CD4-positive, alpha-beta memory T cell (primary cell): Measurements from ENCODE around the gene C11orf21. TPM values are rescaled to one million over a fixed set of nuclear protein-coding genes. Genes with fewer than 3 reads are reported as not detected.

Experiments used
- CTCF ChIA-PET: fragments of 350-600 bp; sonication (Branson Sonifier 250); formaldehyde crosslinking; loops from one replicate; lab custom pipeline; 2021; ENCODE audit warnings: inconsistent platforms; ENCODE audit not compliant: partially characterized antibody; lab: Charles Lee
- POLR2A ChIA-PET: fragments of 350-600 bp; sonication (Branson Sonifier 250); formaldehyde crosslinking; loops from one replicate; lab custom pipeline; 2021; ENCODE audit not compliant: partially characterized antibody; lab: Charles Lee
- DNase-seq, 5 donors: peaks; one replicate each; pipeline versions ENCODE4 v3.0.0 to v3.0.0-alpha.2; 2020 to 2022; ENCODE audit warnings: mixed read lengths in 1 of 5
- H3K27ac ChIP-seq: one replicate; pipeline ENCODE4 v1.7.0; 2013; ENCODE audit warnings: low read depth, low read length
- H3K27me3 ChIP-seq: 2 replicates; pipeline ENCODE4 v1.7.0; 2013; ENCODE audit warnings: mild to moderate bottlenecking, low read length, moderate library complexity; ENCODE audit not compliant: insufficient read depth
- H3K36me3 ChIP-seq: 2 replicates; pipeline ENCODE4 v1.7.0; 2013; ENCODE audit warnings: mild to moderate bottlenecking, low read length, moderate library complexity; ENCODE audit not compliant: insufficient read depth
- H3K4me1 ChIP-seq: 2 replicates; pipeline ENCODE4 v1.7.0; 2013; ENCODE audit warnings: mild to moderate bottlenecking, low read length, moderate library complexity; ENCODE audit not compliant: insufficient read depth
- H3K4me3 ChIP-seq, 2 donors: one replicate each; pipeline ENCODE4 v1.7.0; 2013; ENCODE audit warnings: low read length in 2 of 2, mild to moderate bottlenecking in 1 of 2
- H3K9me3 ChIP-seq, 2 donors: one replicate each; pipeline ENCODE4 v1.7.0; 2013; ENCODE audit warnings: low read length in 2 of 2, control low read depth in 1 of 2; ENCODE audit not compliant: control insufficient read depth in 1 of 2
- H3K27ac Mint-ChIP-seq, 7 donors: one replicate each; pipeline ENCODE4 v1.8.0; 2020 to 2021; ENCODE audit warnings: mixed read lengths in 7 of 7, mild to moderate bottlenecking in 6 of 7, inconsistent platforms in 3 of 7, moderate library complexity in 3 of 7
- H3K27me3 Mint-ChIP-seq, 2 donors: one replicate each; pipeline ENCODE4 v1.8.0; 2020 to 2021; ENCODE audit warnings: mixed read lengths in 2 of 2
- H3K36me3 Mint-ChIP-seq, 2 donors: one replicate each; pipeline ENCODE4 v1.8.0; 2020 to 2021; ENCODE audit warnings: mixed read lengths in 2 of 2, inconsistent platforms in 1 of 2, mild to moderate bottlenecking in 1 of 2
- H3K4me1 Mint-ChIP-seq, 4 donors: one replicate each; pipeline ENCODE4 v1.8.0; 2020 to 2021; ENCODE audit warnings: mixed read lengths in 4 of 4, mild to moderate bottlenecking in 1 of 4
- H3K4me3 Mint-ChIP-seq, 8 donors: one replicate each; pipeline ENCODE4 v1.8.0; 2020 to 2021; ENCODE audit warnings: mixed read lengths in 8 of 8, mild to moderate bottlenecking in 7 of 8, moderate library complexity in 6 of 8, inconsistent platforms in 3 of 8
- H3K9me3 Mint-ChIP-seq, 8 donors: one replicate each; pipeline ENCODE4 v1.8.0; 2020 to 2021; ENCODE audit warnings: mixed read lengths in 8 of 8, mild to moderate bottlenecking in 5 of 8, inconsistent platforms in 3 of 8, moderate library complexity in 1 of 8
- intact Hi-C: fragments of 100-400 bp; cut with micrococcal nuclease; formaldehyde crosslinking; loops from one replicate; pipeline ENCODE4 v1.15.1; 2023
- polyA plus RNA-seq, 2 donors: library from polyadenylated mRNA; unstranded; fragments of 300-500 nt; fragmentation: Illumina TruSeq; gene quantifications; one replicate each; pipeline ENCODE4 v1.2.3, GENCODE V29; 2021
- total RNA-seq, 2 experiments: library from RNA; stranded (reverse); gene quantifications; one replicate each; pipeline ENCODE4 v1.2.3, GENCODE V29; 2021

The C11orf21 gene
- total and polyA plus RNA-seq, 4 experiments from 2014 or later, result 9.4 to 65.6 (median 37.6) TPM

DNA sequence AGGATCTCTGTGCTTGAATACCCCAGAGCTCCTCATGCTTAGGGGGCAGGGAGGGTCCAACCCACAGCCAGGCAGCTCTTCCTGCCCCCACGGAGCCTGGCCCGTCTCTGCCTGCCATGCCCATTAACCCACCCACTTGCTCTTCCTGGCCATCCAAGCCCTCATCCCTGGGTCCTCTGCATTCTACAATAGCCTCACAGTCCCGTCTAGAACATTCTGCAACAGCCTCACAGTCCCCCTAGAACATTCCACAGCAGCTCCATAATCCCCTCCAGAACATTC lies 15.2 kb upstream of the C11orf21 start:
- intact Hi-C loops, result no loop called here
- peak overlapping the region in 3 of 7 donors; percentile 50 to 83 (median 71) for H3K27ac Mint-ChIP-seq
- no peaks in the 10 kb centered on the region for H3K9me3 ChIP-seq
- no peaks in the 10 kb centered on the region for H3K36me3 ChIP-seq
- H3K4me3 Mint-ChIP-seq, result no peak overlapping the region
- no peak overlapping the region for H3K4me3 ChIP-seq
- CTCF ChIA-PET, result interaction anchor here (1.2 to 3.8 kb wide), 2 partner anchors 11 to 103 kb away, joined by 4 to 19 read pairs; no protein-coding TSS in a partner anchor
- H3K9me3 Mint-ChIP-seq, result peaks cover 0 to 6% (median 2%) of the 10 kb centered on the region in 8 donors
- no peaks in the 10 kb centered on the region for H3K4me1 ChIP-seq
- no peak overlapping the region for H3K27ac ChIP-seq
- H3K36me3 Mint-ChIP-seq, result peaks cover 0 to 2% of the 10 kb centered on the region in 2 donors
- POLR2A ChIA-PET, result interaction anchor here (1.1 to 1.7 kb wide), 4 partner anchors 12 to 70 kb away, joined by 3 to 7 read pairs (median 4); partner anchors contain the start of genes C11orf21 and TSPAN32
- peaks cover 0 to 3% of the 10 kb centered on the region in 2 donors for H3K27me3 Mint-ChIP-seq
- H3K4me1 Mint-ChIP-seq, result no peaks in the 10 kb centered on the region
- no peaks in the 10 kb centered on the region for H3K27me3 ChIP-seq
- DNase-seq, result no peak

DNA sequence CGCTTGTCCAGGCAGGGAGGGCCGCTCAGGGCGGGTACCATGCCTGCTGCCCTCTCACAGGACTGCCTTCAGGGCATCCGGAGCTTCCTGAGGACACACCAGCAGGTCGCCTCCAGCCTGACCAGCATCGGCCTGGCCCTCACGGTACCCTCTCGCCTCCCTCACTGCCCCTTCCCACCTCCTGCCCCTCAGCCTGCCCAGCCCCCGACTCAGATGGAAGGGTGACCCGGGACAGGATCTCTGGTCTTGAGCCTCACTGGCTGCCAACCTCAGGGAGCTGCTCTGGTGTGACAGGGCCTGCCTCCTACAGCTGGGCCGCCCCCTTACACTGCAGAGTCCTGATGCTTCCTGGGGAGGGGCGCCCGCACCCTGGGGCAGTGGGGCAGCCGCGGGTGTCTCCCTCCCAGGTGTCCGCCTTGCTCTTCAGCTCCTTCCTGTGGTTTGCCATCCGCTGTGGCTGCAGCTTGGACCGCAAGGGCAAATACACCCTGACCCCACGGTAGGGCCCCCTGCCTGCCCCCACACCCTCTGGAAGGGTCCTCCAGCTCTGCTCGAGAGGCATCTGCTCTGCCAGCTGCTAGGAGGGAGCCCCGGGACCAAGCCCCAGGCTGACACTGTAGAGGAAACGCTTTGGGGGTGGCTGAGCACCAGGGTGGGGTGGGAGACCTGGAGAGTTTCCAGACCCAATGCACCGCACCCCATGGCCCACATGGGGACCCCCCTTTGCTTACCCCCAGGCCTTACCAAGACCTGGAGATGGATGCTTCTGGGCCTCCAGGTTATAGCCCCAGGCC lies 14.6 kb upstream of the C11orf21 start:
- no peaks in the 10 kb centered on the region for H3K36me3 Mint-ChIP-seq
- no peak overlapping the region for H3K27ac Mint-ChIP-seq
- DNase-seq, result peak in 1 of 5 donors; percentile 23
- Histone ChIP-seq H3K4me1 (no peaks in the 10 kb centered on the region), H3K36me3 (no peaks in the 10 kb centered on the region), H3K27ac (no peak overlapping the region), H3K9me3 (no peaks in the 10 kb centered on the region), H3K4me3 (no peak overlapping the region), H3K27me3 (no peaks in the 10 kb centered on the region)
- ChIA-PET CTCF (interaction anchor here (1.2 to 3.8 kb wide), 2 partner anchors 11 to 104 kb away, joined by 4 to 19 read pairs; no protein-coding TSS in a partner anchor), POLR2A (interaction anchor here (1.1 to 1.7 kb wide), 4 partner anchors 11 to 71 kb away, joined by 3 to 7 read pairs (median 4); partner anchors contain the start of genes C11orf21 and TSPAN32)
- intact Hi-C loops, result no loop called here
- peaks cover 0 to 3% of the 10 kb centered on the region in 2 donors for H3K27me3 Mint-ChIP-seq
- H3K9me3 Mint-ChIP-seq, result peaks cover 0 to 2% (median 0%) of the 10 kb centered on the region in 8 donors
- H3K4me3 Mint-ChIP-seq, result no peak overlapping the region
- no peaks in the 10 kb centered on the region for H3K4me1 Mint-ChIP-seq

DNA sequence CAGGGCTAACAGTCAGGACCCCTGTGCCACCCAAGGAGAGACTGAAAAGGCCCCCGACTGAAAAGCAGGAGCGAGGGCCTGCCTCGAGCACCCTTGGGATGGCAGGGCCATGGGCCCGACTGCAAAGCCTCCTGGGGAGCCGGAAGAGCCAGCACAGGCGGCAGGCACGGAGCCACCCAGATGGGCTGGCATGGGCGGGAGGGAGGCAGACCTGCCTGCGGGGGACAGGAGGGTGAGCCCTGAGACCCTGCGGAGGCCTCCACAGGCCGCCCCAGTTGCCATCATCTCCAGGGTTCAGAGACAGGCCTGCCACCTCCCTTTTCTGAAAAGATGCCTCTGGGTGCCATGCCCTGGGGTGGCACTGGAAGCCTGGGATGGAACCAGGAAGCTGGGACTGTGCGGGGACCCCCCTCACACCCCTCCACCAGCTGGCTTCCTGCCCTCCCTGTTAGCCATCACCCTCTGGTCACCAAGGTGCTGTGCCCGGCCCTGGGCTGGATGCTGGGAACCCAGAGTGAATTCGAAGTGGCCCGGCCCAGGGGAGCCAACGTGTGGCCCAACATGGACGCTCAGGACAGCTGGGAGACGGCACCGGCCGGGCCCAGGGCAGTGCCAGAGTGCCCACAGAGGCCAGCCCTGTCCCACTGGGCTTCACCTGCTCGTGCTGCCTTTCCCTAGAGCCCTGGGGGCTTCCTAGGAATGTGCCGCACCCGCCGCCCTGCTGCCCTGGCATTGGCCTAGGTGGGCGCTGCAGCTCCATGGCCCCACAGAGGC lies 13.9 kb upstream of the C11orf21 start:
- peak in 1 of 5 donors; percentile 21 for DNase-seq
- no peak overlapping the region for H3K27ac ChIP-seq
- CTCF ChIA-PET, result interaction anchor here (1.2 to 3.8 kb wide), 2 partner anchors 10 to 105 kb away, joined by 4 to 19 read pairs; no protein-coding TSS in a partner anchor
- H3K4me3 Mint-ChIP-seq, result no peak overlapping the region
- H3K4me1 ChIP-seq, result no peaks in the 10 kb centered on the region
- POLR2A ChIA-PET, result interaction anchor here (1.1 to 1.7 kb wide), 3 partner anchors 10 to 71 kb away, joined by 3 to 7 read pairs (median 4); no protein-coding TSS in a partner anchor
- H3K27ac Mint-ChIP-seq, result peak overlapping the region in 1 of 7 donors; percentile 42
- H3K9me3 Mint-ChIP-seq, result peaks cover 0 to 2% (median 0%) of the 10 kb centered on the region in 8 donors
- H3K36me3 ChIP-seq, result no peaks in the 10 kb centered on the region
- H3K4me3 ChIP-seq, result no peak overlapping the region
- intact Hi-C loops, result no loop called here
- H3K4me1 Mint-ChIP-seq, result no peaks in the 10 kb centered on the region
- H3K36me3 Mint-ChIP-seq, result no peaks in the 10 kb centered on the region
- H3K27me3 Mint-ChIP-seq, result peaks cover 0 to 3% of the 10 kb centered on the region in 2 donors
- H3K9me3 ChIP-seq, result no peaks in the 10 kb centered on the region
- H3K27me3 ChIP-seq, result no peaks in the 10 kb centered on the region

DNA sequence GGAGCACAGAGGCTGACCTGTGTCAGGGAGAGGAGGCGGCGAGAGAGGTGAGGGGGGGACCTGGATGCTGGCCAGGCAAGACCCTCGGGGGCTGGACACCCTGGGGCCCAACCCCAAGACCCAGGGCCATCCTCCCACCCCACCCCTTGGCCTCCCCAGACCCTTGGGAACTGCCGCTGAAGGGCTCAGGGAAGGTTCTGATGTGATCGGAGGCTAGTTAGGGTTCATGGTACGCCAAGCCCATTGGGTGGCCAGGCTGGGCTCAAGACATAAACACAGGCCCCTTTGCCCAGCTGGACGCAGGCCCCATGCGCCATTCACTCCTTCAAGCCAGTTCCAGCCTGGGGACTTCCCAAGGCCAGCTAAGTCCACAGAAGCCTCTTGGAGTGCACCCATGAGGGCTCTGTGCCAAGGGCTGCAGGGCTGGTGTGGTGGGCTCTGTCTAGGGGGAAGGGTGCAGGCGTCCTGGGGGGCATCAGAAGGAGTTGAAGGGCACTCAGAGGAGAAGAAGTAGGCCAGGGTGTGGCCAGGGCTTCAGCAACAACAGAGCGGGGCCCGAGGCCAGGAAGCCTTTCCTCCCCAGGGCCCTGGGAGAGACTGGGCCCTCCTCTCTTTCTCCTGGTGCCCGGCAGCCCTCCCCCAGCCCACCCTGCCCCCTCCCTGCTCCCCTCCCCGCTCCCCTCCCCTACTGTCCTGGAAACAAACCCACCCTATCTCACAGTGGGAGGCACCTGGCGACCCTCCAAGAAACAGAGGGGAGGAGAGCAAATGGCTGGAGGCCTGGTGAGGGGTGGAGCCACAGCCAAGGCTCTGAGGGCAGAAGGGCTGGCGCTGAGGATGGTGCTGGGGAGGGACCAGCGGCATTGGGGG lies 13.0 kb upstream of the C11orf21 start:
- Mint-ChIP-seq H3K9me3 (peaks cover 0 to 2% (median 0%) of the 10 kb centered on the region in 8 donors), H3K4me1 (no peaks in the 10 kb centered on the region), H3K4me3 (no peak overlapping the region), H3K27me3 (peaks cover 0 to 3% of the 10 kb centered on the region in 2 donors), H3K36me3 (no peaks in the 10 kb centered on the region), H3K27ac (no peak overlapping the region)
- H3K36me3 ChIP-seq, result no peaks in the 10 kb centered on the region
- DNase-seq, result no peak
- no peak overlapping the region for H3K27ac ChIP-seq
- H3K9me3 ChIP-seq, result no peaks in the 10 kb centered on the region
- ChIA-PET CTCF (interaction anchor here (3.8 kb wide), 1 partner anchor 9 kb away, joined by 19 read pairs; no protein-coding TSS in a partner anchor), POLR2A (interaction anchor here (2.4 kb wide), 1 partner anchor 13 kb away, joined by 15 read pairs; the partner anchor contains the start of genes C11orf21 and TSPAN32)
- H3K27me3 ChIP-seq, result no peaks in the 10 kb centered on the region
- intact Hi-C loops, result no loop called here
- no peak overlapping the region for H3K4me3 ChIP-seq
- no peaks in the 10 kb centered on the region for H3K4me1 ChIP-seq

DNA sequence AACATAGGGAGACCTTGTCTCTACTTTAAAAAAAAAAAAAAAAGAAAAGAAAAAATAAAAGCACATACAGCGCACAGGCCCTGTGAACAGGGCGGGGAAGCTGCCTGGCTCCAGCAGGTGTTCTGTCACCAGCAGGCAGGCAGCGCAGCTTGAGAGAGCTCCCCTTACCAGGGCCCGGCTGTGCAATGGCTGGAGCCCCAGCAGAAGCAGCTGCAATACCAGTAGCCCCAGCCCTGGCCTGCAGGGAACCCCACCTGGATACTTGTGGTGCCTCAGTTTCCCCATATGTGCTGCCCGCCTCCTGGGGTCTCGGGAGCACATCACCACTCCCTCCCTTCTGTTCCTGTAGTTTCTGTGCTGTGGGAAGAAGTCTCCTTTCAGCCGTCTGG lies 12.4 kb upstream of the C11orf21 start:
- DNase-seq, result no peak
- H3K27me3 ChIP-seq, result no peaks in the 10 kb centered on the region
- peaks cover 0 to 2% (median 0%) of the 10 kb centered on the region in 8 donors for H3K9me3 Mint-ChIP-seq
- no peak overlapping the region for H3K4me3 ChIP-seq
- POLR2A ChIA-PET, result interaction anchor here (2.4 kb wide), 1 partner anchor 12 kb away, joined by 15 read pairs; the partner anchor contains the start of genes C11orf21 and TSPAN32
- H3K27ac ChIP-seq, result no peak overlapping the region
- H3K27me3 Mint-ChIP-seq, result peaks cover 0 to 3% of the 10 kb centered on the region in 2 donors
- no peaks in the 10 kb centered on the region for H3K36me3 Mint-ChIP-seq
- no peak overlapping the region for H3K27ac Mint-ChIP-seq
- no peaks in the 10 kb centered on the region for H3K36me3 ChIP-seq
- H3K9me3 ChIP-seq, result no peaks in the 10 kb centered on the region
- intact Hi-C loops, result no loop called here
- H3K4me3 Mint-ChIP-seq, result no peak overlapping the region
- H3K4me1 Mint-ChIP-seq, result no peaks in the 10 kb centered on the region
- H3K4me1 ChIP-seq, result no peaks in the 10 kb centered on the region
- CTCF ChIA-PET, result interaction anchor here (1.0 kb wide), 1 partner anchor 9 kb away, joined by 3 read pairs; no protein-coding TSS in a partner anchor

DNA sequence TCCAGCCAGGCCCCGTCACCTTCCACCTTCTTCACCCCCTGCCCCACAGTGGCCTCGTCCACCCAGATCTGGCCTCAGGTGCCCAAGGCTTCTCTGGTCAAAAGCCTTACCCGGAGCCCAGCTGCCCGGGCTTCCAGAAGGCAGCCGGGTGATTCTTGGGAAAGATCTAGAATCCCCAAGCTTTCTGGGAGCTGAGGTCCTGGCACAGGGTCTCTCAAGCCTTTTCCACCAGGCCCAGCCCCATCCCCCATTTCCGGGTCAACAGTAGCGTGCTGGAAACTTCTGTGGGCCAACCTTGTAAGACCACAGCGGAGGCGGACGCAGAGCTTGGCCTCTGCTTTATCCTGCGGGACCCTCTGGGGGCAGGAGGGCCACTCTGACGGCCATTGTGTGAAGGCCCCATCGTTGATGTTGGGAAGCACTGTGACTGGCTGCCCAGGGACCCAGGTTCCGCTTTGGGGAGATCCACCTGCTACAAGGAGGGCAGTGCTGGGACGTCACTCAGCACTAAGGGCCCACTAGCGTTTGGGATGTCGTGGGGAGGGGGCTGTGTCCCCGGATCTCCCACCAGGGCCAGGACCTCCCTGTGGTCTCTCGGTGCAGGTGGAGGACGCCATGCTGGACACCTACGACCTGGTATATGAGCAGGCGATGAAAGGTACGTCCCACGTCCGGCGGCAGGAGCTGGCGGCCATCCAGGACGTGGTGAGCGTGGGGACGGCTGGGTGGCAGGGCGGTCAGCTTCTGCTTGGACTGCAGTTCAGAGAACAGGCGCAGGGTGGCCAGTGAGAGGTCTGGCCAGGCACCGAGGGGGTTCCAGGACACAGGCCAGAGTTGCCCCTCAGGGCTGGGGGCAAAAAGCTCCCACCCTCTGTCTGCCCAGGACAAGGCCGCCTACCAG lies 11.6 kb upstream of the C11orf21 start:
- intact Hi-C loops, result no loop called here
- Histone ChIP-seq H3K4me3 (no peak overlapping the region), H3K9me3 (no peaks in the 10 kb centered on the region), H3K36me3 (no peaks in the 10 kb centered on the region), H3K27me3 (no peaks in the 10 kb centered on the region), H3K27ac (no peak overlapping the region), H3K4me1 (no peaks in the 10 kb centered on the region)
- Mint-ChIP-seq H3K27me3 (peaks cover 0 to 3% of the 10 kb centered on the region in 2 donors), H3K4me1 (no peaks in the 10 kb centered on the region), H3K4me3 (no peak overlapping the region), H3K9me3 (peaks cover 0 to 2% (median 0%) of the 10 kb centered on the region in 8 donors), H3K27ac (no peak overlapping the region), H3K36me3 (no peaks in the 10 kb centered on the region)
- peak in 1 of 5 donors; percentile 24 for DNase-seq
- ChIA-PET POLR2A (interaction anchor here (2.4 kb wide), 1 partner anchor 11 kb away, joined by 15 read pairs; the partner anchor contains the start of genes C11orf21 and TSPAN32), CTCF (interaction anchor here (1.0 kb wide), 1 partner anchor 9 kb away, joined by 3 read pairs; no protein-coding TSS in a partner anchor)
